Measurements from ENCODE around the gene ZNF212. TPM values are rescaled to one million over a fixed set of nuclear protein-coding genes. Genes with fewer than 3 reads are reported as not detected.

ZNF212 gene
- total and polyA plus RNA-seq, 2 donors (not counting 1 experiment from before 2014, with no cell fraction given) = 4.2 to 4.8 TPM

DNA sequence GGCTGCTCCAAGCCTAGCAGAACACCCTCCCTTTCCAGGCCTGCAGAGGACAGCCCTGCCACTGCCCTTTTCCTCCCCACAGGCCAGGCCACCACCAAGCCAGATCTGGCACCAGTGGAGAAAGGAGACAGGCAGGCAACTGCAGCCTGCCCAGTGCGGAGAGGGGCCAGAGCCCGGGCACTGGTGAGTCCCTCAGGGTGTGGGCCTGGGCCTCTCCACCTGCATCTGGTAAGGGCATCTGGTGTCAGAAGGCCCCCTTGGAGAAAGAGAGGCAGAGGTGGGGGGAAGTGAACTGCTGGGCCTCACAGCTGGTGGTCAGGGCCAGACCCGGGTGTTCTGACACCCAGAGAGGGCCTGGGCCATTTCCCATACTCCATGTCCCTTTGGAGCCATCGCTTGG is 50.4 kb downstream of the ZNF212 start:
- no peak overlapping the region for H3K4me2 ChIP-seq (ENCODE audit: extremely low read depth, insufficient read depth, low read length)
- no peak overlapping the region for H3K27ac ChIP-seq (ENCODE audit: insufficient read depth, low read length)
- H3K4me1 ChIP-seq (ENCODE audit: control insufficient read depth, extremely low read depth, insufficient read depth, low read length) = no peaks in the 10 kb centered on the region
- H3K27me3 ChIP-seq (ENCODE audit: control insufficient read depth, insufficient read depth, low read length) = no peaks in the 10 kb centered on the region
- no peaks in the 10 kb centered on the region for H3K36me3 ChIP-seq (ENCODE audit: control insufficient read depth, insufficient read depth, low read length)
- TF ChIP-seq, protein P1, sequence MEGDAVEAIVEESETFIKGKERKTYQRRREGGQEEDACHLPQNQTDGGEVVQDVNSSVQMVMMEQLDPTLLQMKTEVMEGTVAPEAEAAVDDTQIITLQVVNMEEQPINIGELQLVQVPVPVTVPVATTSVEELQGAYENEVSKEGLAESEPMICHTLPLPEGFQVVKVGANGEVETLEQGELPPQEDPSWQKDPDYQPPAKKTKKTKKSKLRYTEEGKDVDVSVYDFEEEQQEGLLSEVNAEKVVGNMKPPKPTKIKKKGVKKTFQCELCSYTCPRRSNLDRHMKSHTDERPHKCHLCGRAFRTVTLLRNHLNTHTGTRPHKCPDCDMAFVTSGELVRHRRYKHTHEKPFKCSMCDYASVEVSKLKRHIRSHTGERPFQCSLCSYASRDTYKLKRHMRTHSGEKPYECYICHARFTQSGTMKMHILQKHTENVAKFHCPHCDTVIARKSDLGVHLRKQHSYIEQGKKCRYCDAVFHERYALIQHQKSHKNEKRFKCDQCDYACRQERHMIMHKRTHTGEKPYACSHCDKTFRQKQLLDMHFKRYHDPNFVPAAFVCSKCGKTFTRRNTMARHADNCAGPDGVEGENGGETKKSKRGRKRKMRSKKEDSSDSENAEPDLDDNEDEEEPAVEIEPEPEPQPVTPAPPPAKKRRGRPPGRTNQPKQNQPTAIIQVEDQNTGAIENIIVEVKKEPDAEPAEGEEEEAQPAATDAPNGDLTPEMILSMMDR (conservative IDR thresholded peaks at IDR 0.05 in 1 of 2, IDR thresholded peaks at IDR 0.05 in 1 of 2; ENCODE audit: low read depth in 1 of 2, low read length in 2 of 2) = no peak
- TF ChIP-seq EZH2 (IDR thresholded peaks at IDR 0.05; ENCODE audit: low read length, missing control alignments) = no peak
- no peak overlapping the region for H3K9ac ChIP-seq (ENCODE audit: insufficient read depth, low read length)
- H3K79me2 ChIP-seq (ENCODE audit: control insufficient read depth, insufficient read depth, low read length) = no peaks in the 10 kb centered on the region
- no peak for DNase-seq (ENCODE audit: low read depth in 2 of 2)
- no peak overlapping the region for H3K4me3 ChIP-seq (replicated peaks in 1 of 4; ENCODE audit: control extremely low read depth in 1 of 4, insufficient read depth in 1 of 4, low read depth in 3 of 4, low read length in 4 of 4)
- no peaks in the 10 kb centered on the region for H4K20me1 ChIP-seq (ENCODE audit: control insufficient read depth, extremely low read depth, insufficient read depth, low read length)
- H2AFZ ChIP-seq (ENCODE audit: low read length) = no peak overlapping the region
- H3K9me3 ChIP-seq (ENCODE audit: control insufficient read depth, insufficient read depth, low read depth, low read length) = no peaks in the 10 kb centered on the region

DNA sequence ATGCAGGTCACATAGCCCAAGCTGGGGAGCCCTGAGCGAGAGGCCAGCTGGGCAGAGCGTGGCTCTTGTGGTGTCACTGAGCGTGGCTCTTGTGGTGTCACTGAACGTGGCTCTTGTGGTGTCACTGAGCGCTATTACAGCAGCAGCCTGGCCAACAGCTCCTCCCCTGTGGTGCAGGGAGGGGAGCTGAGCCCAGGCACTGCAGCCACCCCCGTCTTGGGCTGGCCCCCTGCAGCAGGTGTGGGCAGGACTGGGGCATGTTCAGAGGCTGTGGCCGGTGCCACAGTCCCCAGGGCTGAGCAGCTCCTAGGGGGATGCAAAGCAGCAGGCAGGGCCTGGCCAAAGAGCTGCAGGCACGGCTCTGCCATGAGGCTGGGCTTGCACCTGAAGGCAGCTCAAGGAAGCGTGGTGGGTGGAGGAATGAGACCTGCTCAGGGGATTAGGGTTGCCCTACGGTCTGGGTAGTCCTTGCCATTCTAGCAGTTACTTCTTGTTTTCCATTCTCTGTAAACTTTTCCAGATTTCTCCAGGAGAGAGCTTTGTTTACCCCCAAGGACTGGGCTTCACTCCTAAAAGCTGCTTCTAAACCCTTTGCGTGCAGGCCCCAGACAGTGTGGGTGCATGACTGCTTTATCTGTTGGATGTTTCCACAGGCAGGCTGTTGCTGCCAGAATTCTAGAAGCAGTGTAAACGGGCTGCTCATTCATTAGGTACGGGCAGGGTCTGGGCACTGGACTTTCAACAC is 51.8 kb downstream of the ZNF212 start:
- Histone ChIP-seq H3K27me3 (ENCODE audit: control insufficient read depth, insufficient read depth, low read length) (no peaks in the 10 kb centered on the region), H3K27ac (ENCODE audit: insufficient read depth, low read length) (no peak overlapping the region), H4K20me1 (ENCODE audit: control insufficient read depth, extremely low read depth, insufficient read depth, low read length) (no peaks in the 10 kb centered on the region), H3K4me2 (ENCODE audit: extremely low read depth, insufficient read depth, low read length) (no peak overlapping the region), H3K4me1 (ENCODE audit: control insufficient read depth, extremely low read depth, insufficient read depth, low read length) (no peaks in the 10 kb centered on the region), H3K79me2 (ENCODE audit: control insufficient read depth, insufficient read depth, low read length) (no peaks in the 10 kb centered on the region), H3K4me3 (replicated peaks in 1 of 4; ENCODE audit: control extremely low read depth in 1 of 4, insufficient read depth in 1 of 4, low read depth in 3 of 4, low read length in 4 of 4) (no peak overlapping the region), H3K36me3 (ENCODE audit: control insufficient read depth, insufficient read depth, low read length) (no peaks in the 10 kb centered on the region), H3K9ac (ENCODE audit: insufficient read depth, low read length) (no peak overlapping the region), H3K9me3 (ENCODE audit: control insufficient read depth, insufficient read depth, low read depth, low read length) (no peaks in the 10 kb centered on the region), H2AFZ (ENCODE audit: low read length) (no peak overlapping the region)
- TF ChIP-seq, protein P1 (conservative IDR thresholded peaks at IDR 0.05 in 1 of 2, IDR thresholded peaks at IDR 0.05 in 1 of 2; ENCODE audit: low read depth in 1 of 2, low read length in 2 of 2) = no peak
- TF ChIP-seq EZH2 (IDR thresholded peaks at IDR 0.05; ENCODE audit: low read length, missing control alignments) = no peak
- DNase-seq (ENCODE audit: low read depth in 2 of 2) = no peak

DNA sequence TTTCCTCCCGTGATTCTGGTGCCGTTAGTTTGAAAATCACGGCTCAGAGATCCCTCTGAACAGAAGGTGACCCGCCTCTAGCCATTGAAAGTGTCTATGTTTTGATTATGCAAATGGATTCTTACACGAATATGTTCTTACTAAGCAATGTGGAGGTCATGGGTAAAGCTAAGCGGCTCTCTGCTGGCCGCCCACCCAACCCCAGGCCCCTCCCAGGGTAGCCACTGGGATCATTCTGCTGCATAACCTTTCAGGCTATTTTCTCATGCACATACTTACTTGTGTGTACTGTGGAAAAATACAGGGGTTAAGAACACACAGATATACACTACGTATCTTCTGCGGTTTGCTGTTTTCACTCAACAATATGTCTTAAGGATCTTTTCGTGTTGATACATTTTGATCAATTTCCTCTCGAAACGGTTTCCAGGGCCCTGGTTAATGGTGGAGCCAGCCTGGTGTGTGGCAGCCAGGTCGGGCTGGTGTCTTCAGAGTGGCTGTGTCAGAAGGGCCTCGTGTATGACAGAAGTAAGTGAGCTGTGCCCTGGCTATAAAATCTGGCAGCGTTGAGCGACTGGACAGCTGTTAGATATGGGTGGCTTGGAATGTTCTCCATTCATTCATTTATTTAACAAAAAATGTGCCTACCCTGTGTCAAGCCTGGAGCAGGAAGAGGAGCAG is 52.5 kb downstream of the ZNF212 start:
- no peaks in the 10 kb centered on the region for H3K27me3 ChIP-seq (ENCODE audit: control insufficient read depth, insufficient read depth, low read length)
- H3K79me2 ChIP-seq (ENCODE audit: control insufficient read depth, insufficient read depth, low read length) = no peaks in the 10 kb centered on the region
- H3K9ac ChIP-seq (ENCODE audit: insufficient read depth, low read length) = no peak overlapping the region
- no peak overlapping the region for H3K4me3 ChIP-seq (replicated peaks in 1 of 4; ENCODE audit: control extremely low read depth in 1 of 4, insufficient read depth in 1 of 4, low read depth in 3 of 4, low read length in 4 of 4)
- no peaks in the 10 kb centered on the region for H3K4me1 ChIP-seq (ENCODE audit: control insufficient read depth, extremely low read depth, insufficient read depth, low read length)
- H3K27ac ChIP-seq (ENCODE audit: insufficient read depth, low read length) = no peak overlapping the region
- TF ChIP-seq EZH2 (IDR thresholded peaks at IDR 0.05; ENCODE audit: low read length, missing control alignments) = no peak
- TF ChIP-seq, protein P1 (conservative IDR thresholded peaks at IDR 0.05 in 1 of 2, IDR thresholded peaks at IDR 0.05 in 1 of 2; ENCODE audit: low read depth in 1 of 2, low read length in 2 of 2) = no peak
- H3K4me2 ChIP-seq (ENCODE audit: extremely low read depth, insufficient read depth, low read length) = no peak overlapping the region
- no peak overlapping the region for H2AFZ ChIP-seq (ENCODE audit: low read length)
- no peaks in the 10 kb centered on the region for H3K9me3 ChIP-seq (ENCODE audit: control insufficient read depth, insufficient read depth, low read depth, low read length)
- no peak for DNase-seq (ENCODE audit: low read depth in 2 of 2)
- no peaks in the 10 kb centered on the region for H3K36me3 ChIP-seq (ENCODE audit: control insufficient read depth, insufficient read depth, low read length)
- H4K20me1 ChIP-seq (ENCODE audit: control insufficient read depth, extremely low read depth, insufficient read depth, low read length) = no peaks in the 10 kb centered on the region

Measured in fibroblast of lung (primary cell).